Subcutaneous abdominal adipose tissue (tissue), 5 donors: Measurements from ENCODE around the gene USP34.
"Not testable (repeated sequence)": the region's sequence is repeated elsewhere in the genome, so short reads cannot be mapped to it uniquely, and the experiment has no call there.

Experiments
- H3K27ac ChIP-seq: one replicate; pipeline ENCODE4 v1.7.0; 2013; ENCODE audit warnings: low read depth, mild to moderate bottlenecking, inconsistent platforms, low read length, moderate library complexity
- H3K27me3 ChIP-seq, 5 donors: one replicate each; pipeline ENCODE4 v1.7.0; 2013; ENCODE audit warnings: low read length in 5 of 5, inconsistent platforms in 1 of 5; ENCODE audit not compliant: control insufficient read depth in 5 of 5, insufficient read depth in 4 of 5
- H3K36me3 ChIP-seq, 5 donors: one replicate each; pipeline ENCODE4 v1.7.0; 2013; ENCODE audit warnings: low read length in 5 of 5; ENCODE audit not compliant: control insufficient read depth in 5 of 5, insufficient read depth in 5 of 5
- H3K4me1 ChIP-seq, 5 donors: one replicate each; pipeline ENCODE4 v1.7.0; 2013; ENCODE audit warnings: low read length in 5 of 5, mild to moderate bottlenecking in 3 of 5, moderate library complexity in 1 of 5; ENCODE audit not compliant: control insufficient read depth in 5 of 5, insufficient read depth in 5 of 5
- H3K4me3 ChIP-seq, 5 donors: one replicate each; pipeline ENCODE4 v1.7.0; 2013; ENCODE audit warnings: low read length in 5 of 5, low read depth in 1 of 5
- H3K9ac ChIP-seq, 5 donors: one replicate each; pipeline ENCODE4 v1.7.0; 2013; ENCODE audit warnings: low read length in 5 of 5, mild to moderate bottlenecking in 4 of 5, moderate library complexity in 3 of 5
- H3K9me3 ChIP-seq, 5 donors: one replicate each; pipeline ENCODE4 v1.7.0; 2013; ENCODE audit warnings: low read length in 5 of 5; ENCODE audit not compliant: control insufficient read depth in 5 of 5
- donor health status: healthy.
- donor health status: healthy.
- donor health status: healthy.
- donor health status: healthy.
- donor health status: healthy.

USP34 gene

DNA sequence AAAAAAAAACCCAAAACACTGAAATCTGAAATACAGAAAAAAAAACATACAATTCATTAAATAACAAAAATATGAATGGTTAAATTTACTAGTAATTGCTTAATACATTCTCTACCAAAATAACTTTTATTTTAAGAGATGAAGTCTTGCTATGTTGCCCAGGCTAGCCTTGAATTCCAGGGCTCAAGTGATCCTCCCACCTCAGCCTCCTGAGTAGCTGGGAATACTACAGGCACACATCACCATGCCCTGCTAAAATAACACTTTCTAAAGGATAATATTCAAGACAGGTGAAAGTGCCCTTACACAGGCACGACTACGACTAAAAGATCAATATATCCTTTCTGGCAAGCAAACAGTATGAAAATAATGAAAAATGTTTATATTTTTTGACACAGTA, 9.5 kb downstream of the USP34 start:
- H3K4me1 ChIP-seq: peaks cover 0 to 11% (median 7%) of the 10 kb centered on the region in 5 donors
- H3K9me3 ChIP-seq: no peaks in the 10 kb centered on the region
- peaks cover 0 to 2% (median 0%) of the 10 kb centered on the region in 5 donors for H3K36me3 ChIP-seq
- H3K27ac ChIP-seq: no peak overlapping the region
- no peak overlapping the region for H3K9ac ChIP-seq
- no peak overlapping the region for H3K4me3 ChIP-seq
- no peaks in the 10 kb centered on the region for H3K27me3 ChIP-seq

DNA sequence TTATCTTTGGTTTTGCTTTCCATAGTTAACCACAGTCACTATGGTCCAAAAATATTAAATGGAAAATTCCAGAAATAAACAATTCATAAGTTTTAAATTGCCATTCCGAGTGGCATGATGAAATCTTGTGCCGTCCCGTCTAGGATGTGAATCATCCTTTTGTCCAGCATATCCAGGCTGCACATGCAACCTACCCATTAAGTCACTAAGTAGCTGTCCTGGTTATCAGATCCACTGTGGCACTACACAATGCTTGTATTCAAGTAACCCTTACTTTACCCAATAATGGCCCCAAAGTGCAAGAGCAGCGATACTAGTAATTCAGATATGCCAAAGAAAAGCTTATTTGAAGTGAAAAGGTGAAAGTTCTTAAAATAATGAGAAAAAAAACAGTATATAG, 10.7 kb downstream of the USP34 start:
- no peak overlapping the region for H3K9ac ChIP-seq
- H3K36me3 ChIP-seq: peaks cover 0 to 2% (median 0%) of the 10 kb centered on the region in 5 donors
- H3K9me3 ChIP-seq: no peaks in the 10 kb centered on the region
- H3K4me1 ChIP-seq: peaks cover 0 to 18% (median 12%) of the 10 kb centered on the region in 5 donors
- no peak overlapping the region for H3K27ac ChIP-seq
- no peak overlapping the region for H3K4me3 ChIP-seq
- no peaks in the 10 kb centered on the region for H3K27me3 ChIP-seq

DNA sequence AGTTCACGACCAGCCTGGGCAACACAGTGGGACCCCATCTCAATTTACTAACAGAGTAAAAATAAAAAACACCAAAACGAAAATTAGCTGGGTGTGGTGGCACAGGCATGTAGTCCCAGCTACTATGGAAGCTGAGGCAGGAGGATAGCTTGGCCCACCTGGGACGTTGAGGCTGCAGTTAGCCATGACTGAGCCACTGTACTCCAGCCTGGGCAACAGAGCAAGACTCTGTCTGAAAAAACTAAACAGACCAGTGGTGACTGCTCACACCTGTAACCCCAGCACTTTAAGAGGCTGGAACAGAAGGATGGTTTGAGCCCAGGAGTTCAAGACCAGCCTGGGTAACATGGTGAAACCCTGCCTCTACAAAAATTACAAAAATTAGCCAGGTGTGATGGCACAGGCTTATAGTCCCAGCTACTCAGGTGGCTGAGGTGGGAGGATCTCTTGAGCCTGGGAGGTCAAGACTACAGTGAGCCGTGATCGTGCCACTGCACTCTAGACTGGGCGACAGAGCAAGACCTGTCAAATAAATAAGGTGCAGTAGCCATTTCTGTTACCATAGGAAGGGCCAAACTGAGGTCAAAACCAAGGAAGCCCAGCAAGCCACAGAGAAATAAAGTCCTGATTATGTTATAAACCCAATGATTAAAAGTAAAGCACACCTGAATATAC, 14.0 kb downstream of the USP34 start:
- H3K4me3 ChIP-seq: no peak overlapping the region

DNA sequence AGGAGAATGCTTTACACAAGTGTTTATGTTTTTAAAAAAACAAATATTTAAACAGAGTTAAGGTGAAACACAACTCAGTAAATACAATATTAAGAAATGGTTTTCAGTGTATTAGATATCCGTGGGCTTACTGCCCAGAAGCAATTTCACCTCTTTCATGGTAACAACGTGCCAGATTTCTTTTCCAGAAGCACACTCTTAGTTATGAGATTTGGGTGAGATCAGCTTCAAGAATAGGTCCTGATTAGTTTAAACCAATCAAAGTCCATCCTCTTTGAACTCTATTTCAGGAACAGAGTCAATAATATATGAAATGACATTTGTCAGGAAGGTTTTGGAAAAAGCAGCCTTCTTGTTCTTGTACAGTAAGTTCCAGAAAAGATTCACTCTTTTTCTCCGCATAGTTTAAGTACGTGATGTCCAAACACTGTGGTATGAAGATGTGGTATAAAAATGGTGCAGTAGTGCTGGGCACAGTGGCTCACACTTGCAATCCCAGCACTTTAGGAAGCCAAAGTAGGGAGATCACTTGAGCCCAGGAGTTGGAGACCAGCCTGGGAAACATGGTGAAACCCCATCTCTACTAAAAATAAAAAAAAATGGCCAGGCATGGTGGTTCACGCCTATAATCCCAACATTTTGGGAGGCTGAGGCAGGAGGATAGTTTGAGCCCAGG, 14.7 kb downstream of the USP34 start:
- H3K4me3 ChIP-seq: no peak overlapping the region
- no peak overlapping the region for H3K9ac ChIP-seq
- peaks cover 0 to 18% (median 9%) of the 10 kb centered on the region in 5 donors for H3K4me1 ChIP-seq
- no peaks in the 10 kb centered on the region for H3K27me3 ChIP-seq
- H3K9me3 ChIP-seq: no peaks in the 10 kb centered on the region
- H3K36me3 ChIP-seq: peaks cover 0 to 2% (median 0%) of the 10 kb centered on the region in 5 donors
- H3K27ac ChIP-seq: no peak overlapping the region

More for the DNA sequence above, 14.0 kb downstream of the USP34 start:
- H3K9ac ChIP-seq: no peak overlapping the region
- H3K27me3 ChIP-seq: no peaks in the 10 kb centered on the region
- no peaks in the 10 kb centered on the region for H3K9me3 ChIP-seq
- H3K36me3 ChIP-seq: peaks cover 0 to 2% (median 0%) of the 10 kb centered on the region in 5 donors
- H3K4me1 ChIP-seq: peaks cover 0 to 18% (median 9%) of the 10 kb centered on the region in 5 donors
- no peak overlapping the region for H3K27ac ChIP-seq

DNA sequence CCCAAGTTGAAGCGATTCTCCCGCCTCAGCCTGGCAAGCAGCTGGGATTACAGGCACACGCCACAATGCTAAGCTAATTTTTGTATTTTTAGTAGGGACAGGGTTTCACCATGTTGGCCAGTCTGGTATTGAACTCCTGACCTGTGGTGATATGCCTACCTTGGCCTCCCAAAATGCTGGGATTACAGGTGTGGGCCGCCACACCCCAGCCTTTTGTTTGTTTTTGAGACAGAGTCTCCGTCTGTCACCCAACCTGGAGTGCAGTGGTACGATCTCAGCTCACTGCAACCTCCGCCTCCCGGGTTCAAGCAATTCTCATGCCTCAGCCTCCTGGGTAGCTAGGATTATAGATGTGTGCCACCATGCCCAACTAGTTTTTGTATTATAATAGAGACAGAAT, 15.9 kb downstream of the USP34 start:
- H3K27ac ChIP-seq, H3K4me3 ChIP-seq, H3K36me3 ChIP-seq, H3K27me3 ChIP-seq, H3K9ac ChIP-seq, H3K9me3 ChIP-seq: not testable (repeated sequence)
- H3K4me1 ChIP-seq: peaks cover 0 to 17% (median 12%) of the 10 kb centered on the region in 5 donors

DNA sequence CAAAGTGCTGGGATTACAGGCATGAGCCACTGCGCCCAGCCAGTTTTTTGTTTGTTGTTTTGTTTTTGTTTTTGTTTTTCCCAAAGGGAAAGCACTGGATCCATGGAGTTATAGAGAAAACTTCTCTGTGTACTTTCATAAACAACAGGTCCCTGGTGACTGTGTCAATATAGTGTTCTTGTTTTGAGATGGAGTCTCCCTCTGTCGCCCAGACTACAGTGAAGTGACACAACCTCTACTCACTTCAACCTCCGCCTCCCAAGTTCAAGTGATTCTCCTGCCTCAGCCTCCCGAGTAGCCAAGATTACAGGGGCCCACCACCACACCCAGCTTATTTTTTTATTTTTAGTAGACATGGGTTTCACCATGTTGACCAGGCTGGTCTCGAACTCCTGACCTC, 16.5 kb downstream of the USP34 start:
- H3K27me3 ChIP-seq: no peaks in the 10 kb centered on the region
- no peaks in the 10 kb centered on the region for H3K9me3 ChIP-seq
- H3K36me3 ChIP-seq: peaks cover 0 to 2% (median 0%) of the 10 kb centered on the region in 5 donors
- peaks cover 0 to 17% (median 13%) of the 10 kb centered on the region in 5 donors for H3K4me1 ChIP-seq
- no peak overlapping the region for H3K4me3 ChIP-seq
- no peak overlapping the region for H3K27ac ChIP-seq
- no peak overlapping the region for H3K9ac ChIP-seq

DNA sequence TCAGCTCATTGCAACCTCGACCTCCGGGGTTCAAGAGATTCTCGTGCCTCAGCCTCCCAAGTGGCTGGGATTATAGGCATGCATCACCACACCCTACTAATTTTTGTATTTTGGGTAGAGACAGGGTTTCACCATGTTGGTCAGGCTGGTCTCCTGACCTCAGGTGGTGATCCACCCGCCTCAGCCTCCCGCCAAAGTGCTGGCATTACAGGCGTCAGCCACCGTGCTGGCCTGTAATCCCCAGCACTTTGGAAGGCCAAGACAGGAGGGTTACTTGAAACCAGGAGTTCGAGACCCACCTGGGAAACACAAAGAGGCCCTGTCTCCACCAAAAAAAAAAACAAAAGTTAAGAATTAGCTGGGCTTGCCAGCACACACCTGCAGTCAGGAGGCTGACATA, 18.5 kb downstream of the USP34 start:
- Histone ChIP-seq H3K9me3 (no peaks in the 10 kb centered on the region), H3K27me3 (no peaks in the 10 kb centered on the region)

DNA sequence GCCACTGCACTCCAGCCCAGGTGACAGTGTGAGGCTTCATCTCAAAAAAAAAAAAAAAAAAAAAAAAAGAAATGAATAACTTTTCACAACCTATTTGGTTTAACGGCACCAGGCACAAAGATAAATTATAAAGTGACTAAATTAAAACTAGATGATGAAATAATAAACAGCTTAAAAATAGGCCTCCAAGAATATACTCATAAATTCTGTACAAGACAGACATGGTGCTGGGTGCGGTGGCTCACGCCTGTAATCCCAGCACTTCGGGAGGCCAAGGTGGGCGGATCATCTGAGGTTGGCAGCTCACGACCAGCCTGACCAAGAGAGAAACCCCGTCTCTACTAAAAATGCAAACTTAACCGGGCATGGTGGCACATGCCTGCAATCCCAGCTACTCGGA, 19.7 kb downstream of the USP34 start:
- peaks cover 0 to 11% (median 6%) of the 10 kb centered on the region in 5 donors for H3K4me1 ChIP-seq
- no peak overlapping the region for H3K4me3 ChIP-seq
- H3K27me3 ChIP-seq: no peaks in the 10 kb centered on the region
- H3K27ac ChIP-seq: no peak overlapping the region
- no peak overlapping the region for H3K9ac ChIP-seq
- peaks cover 0 to 3% (median 0%) of the 10 kb centered on the region in 5 donors for H3K36me3 ChIP-seq
- no peaks in the 10 kb centered on the region for H3K9me3 ChIP-seq

More for the DNA sequence above, 18.5 kb downstream of the USP34 start:
- Histone ChIP-seq H3K36me3 (peaks cover 0 to 3% (median 0%) of the 10 kb centered on the region in 5 donors), H3K4me3 (no peak overlapping the region), H3K4me1 (peaks cover 0 to 13% (median 9%) of the 10 kb centered on the region in 5 donors), H3K9ac (no peak overlapping the region), H3K27ac (no peak overlapping the region)

DNA sequence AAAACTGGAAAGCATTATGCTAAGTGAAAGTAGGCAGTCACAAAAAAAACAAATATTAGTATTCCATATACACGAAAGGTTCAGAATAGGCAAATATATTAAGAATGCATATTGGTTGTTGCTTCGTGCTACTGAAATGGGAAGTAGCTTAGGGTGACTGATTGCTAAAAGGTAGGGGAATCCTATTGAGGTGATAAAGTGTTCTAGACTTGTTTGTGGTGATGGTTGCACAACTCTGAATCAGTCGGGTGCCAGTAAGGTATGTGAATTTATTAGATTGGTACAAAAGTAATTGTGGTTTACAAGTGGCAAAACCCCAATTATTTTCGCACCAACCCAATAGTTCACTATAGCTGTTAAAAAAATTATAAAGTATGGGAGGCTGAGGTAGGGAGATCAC, 20.7 kb downstream of the USP34 start:
- peaks cover 0 to 3% (median 0%) of the 10 kb centered on the region in 5 donors for H3K36me3 ChIP-seq
- H3K27ac ChIP-seq: no peak overlapping the region
- no peaks in the 10 kb centered on the region for H3K27me3 ChIP-seq
- no peak overlapping the region for H3K4me3 ChIP-seq
- no peak overlapping the region for H3K9ac ChIP-seq
- peaks cover 0 to 4% (median 0%) of the 10 kb centered on the region in 5 donors for H3K4me1 ChIP-seq
- no peaks in the 10 kb centered on the region for H3K9me3 ChIP-seq

DNA sequence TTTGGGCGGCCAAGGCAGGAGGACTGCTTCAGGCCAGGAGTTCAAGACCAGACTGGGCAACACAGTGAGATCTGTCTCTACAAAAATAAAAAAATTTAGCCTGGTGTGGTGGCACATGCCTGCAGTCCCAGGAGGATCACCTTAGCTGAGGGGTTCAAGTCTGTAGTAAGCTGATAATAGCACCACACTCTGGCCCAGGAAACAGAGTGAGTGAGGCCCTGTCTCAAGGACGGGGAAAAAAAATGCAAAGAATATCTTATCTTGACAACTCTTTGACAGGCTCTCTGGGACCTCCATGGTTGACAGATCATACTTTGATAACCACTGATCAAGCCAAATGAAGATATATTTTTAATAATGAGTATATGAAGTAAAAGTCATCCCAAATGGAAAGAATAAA, 22.7 kb downstream of the USP34 start:
- peaks cover 0 to 3% (median 0%) of the 10 kb centered on the region in 5 donors for H3K36me3 ChIP-seq
- peaks cover 0 to 6% (median 0%) of the 10 kb centered on the region in 5 donors for H3K4me1 ChIP-seq
- no peaks in the 10 kb centered on the region for H3K27me3 ChIP-seq
- H3K27ac ChIP-seq: no peak overlapping the region
- H3K9ac ChIP-seq: no peak overlapping the region
- no peaks in the 10 kb centered on the region for H3K9me3 ChIP-seq
- H3K4me3 ChIP-seq: no peak overlapping the region
